Esophagus muscularis mucosa (tissue), 4 donors: Measurements from ENCODE around the gene PDE6C.

Experiments
- EP300 ChIP-seq: sonication (generic); formaldehyde crosslinking; IDR thresholded peaks from one replicate; pipeline ENCODE4 v1.6.1; 2017; ENCODE audit warnings: antibody characterized with exemption
- POLR2A ChIP-seq: fragments of 450-650 bp; IDR thresholded peaks from one replicate; pipeline ENCODE4 v1.6.1; 2017; ENCODE audit warnings: antibody characterized with exemption, moderate library complexity, mild to moderate bottlenecking, low read depth
- POLR2AphosphoS5 ChIP-seq, 2 donors: sonication (generic); formaldehyde crosslinking; IDR thresholded peaks; one replicate each; pipeline ENCODE4 v1.6.1; 2017; ENCODE audit warnings: antibody characterized with exemption in 2 of 2
- TF ChIP-seq, protein P1 (sequence below), 3 experiments: fragments of 200-600 bp in 2 of 3; fragments of 450-650 bp in 1 of 3; sonication (generic) in 2 of 3; IDR thresholded peaks; one replicate each; pipeline ENCODE4 v1.5.1; 2017 to 2019; ENCODE audit warnings: antibody characterized with exemption in 3 of 3, mild to moderate bottlenecking in 2 of 3, moderate library complexity in 1 of 3

DNA sequence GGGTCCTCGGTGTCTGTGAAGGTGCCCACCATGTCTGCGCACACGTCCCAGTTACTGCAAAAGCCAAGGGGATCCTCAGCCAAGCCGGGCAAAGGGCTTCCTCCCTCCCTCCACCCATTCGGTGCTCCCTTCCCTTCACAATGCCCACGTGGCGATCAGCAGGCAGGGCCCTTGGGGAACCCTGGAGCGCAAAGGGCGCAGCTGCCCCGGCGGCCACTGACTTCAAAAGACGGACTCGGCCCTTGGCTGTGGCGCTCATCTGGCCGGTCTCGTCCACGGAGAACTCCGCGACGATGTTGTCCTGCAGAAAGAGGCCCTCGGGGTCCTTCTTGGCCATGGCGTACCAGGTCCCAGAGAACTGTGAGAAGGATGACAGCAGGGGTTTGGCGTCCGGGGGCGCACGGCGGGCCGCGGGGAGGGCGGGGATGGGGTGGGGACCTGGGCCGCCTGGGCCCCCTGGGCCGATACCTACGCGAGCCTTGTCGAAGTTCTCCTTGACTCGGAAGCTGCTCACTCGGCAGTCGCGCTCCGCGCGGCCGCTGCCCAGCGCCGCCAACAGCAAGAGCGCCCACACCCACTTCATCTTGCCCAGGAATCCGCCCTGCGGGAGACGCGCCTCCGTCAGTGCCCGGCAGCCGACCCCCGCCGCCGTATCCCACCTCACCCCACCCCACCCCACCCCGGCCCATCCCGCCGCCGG lies 11.7 kb upstream of the PDE6C start:
- TF ChIP-seq POLR2A (no peak), POLR2AphosphoS5 (IDR thresholded peaks at IDR 0.05) (no peak), EP300 (no peak)
- TF ChIP-seq, protein P1, sequence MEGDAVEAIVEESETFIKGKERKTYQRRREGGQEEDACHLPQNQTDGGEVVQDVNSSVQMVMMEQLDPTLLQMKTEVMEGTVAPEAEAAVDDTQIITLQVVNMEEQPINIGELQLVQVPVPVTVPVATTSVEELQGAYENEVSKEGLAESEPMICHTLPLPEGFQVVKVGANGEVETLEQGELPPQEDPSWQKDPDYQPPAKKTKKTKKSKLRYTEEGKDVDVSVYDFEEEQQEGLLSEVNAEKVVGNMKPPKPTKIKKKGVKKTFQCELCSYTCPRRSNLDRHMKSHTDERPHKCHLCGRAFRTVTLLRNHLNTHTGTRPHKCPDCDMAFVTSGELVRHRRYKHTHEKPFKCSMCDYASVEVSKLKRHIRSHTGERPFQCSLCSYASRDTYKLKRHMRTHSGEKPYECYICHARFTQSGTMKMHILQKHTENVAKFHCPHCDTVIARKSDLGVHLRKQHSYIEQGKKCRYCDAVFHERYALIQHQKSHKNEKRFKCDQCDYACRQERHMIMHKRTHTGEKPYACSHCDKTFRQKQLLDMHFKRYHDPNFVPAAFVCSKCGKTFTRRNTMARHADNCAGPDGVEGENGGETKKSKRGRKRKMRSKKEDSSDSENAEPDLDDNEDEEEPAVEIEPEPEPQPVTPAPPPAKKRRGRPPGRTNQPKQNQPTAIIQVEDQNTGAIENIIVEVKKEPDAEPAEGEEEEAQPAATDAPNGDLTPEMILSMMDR (IDR thresholded peaks at IDR 0.05): no peak
